Prostate gland (tissue), 2 donors: ENCODE measurements around the gene SEC63. TPM values are rescaled to one million over a fixed set of nuclear protein-coding genes. Genes with fewer than 3 reads are reported as not detected.

Experiments
- DNase-seq: peaks from one replicate; pipeline ENCODE4 v3.0.0-alpha.2; 2019; ENCODE audit warnings: low spot score
- H3K27ac ChIP-seq, 2 donors: fragments of 200-600 bp; sonication (generic); 2 replicates each; pipeline ENCODE4 v1.5.1; 2017 to 2019
- H3K27me3 ChIP-seq: fragments of 200-600 bp; sonication (generic); replicated peaks from 2 replicates; pipeline ENCODE4 v1.5.1; 2019; ENCODE audit not compliant: insufficient read depth
- H3K36me3 ChIP-seq, 2 donors: fragments of 200-600 bp; sonication (generic); 1 replicate in 1 of 2; 2 replicates in 1 of 2; pipeline versions ENCODE4 v1.5.1 to v1.8.1; 2017 to 2019
- H3K4me1 ChIP-seq: fragments of 200-600 bp; sonication (generic); replicated peaks from 2 replicates; pipeline ENCODE4 v1.5.1; 2019
- H3K4me3 ChIP-seq, 2 donors: fragments of 200-600 bp; sonication (generic); 2 replicates each; pipeline ENCODE4 v1.5.1; 2017 to 2019
- H3K9me3 ChIP-seq: fragments of 200-600 bp; sonication (generic); 2 replicates; pipeline ENCODE4 v1.5.1; 2017
- CTCF ChIP-seq, 4 experiments: fragments of 200-600 bp in 2 of 4; fragments of 450-650 bp in 2 of 4; sonication (generic) in 2 of 4; IDR thresholded peaks; 1 replicate in 3 of 4; 2 replicates in 1 of 4; pipeline ENCODE4 v1.5.1; 2016 to 2019; ENCODE audit warnings: antibody characterized with exemption in 4 of 4, mild to moderate bottlenecking in 2 of 4, moderate library complexity in 2 of 4
- POLR2A ChIP-seq: fragments of 450-650 bp; IDR thresholded peaks from one replicate; pipeline ENCODE4 v1.6.1; 2016; ENCODE audit warnings: antibody characterized with exemption, mild to moderate bottlenecking
- POLR2AphosphoS5 ChIP-seq: sonication (generic); formaldehyde crosslinking; IDR thresholded peaks from one replicate; pipeline ENCODE4 v1.6.1; 2017; ENCODE audit warnings: antibody characterized with exemption
- WGBS: methylation state at CpG from one replicate; pipeline ENCODE4 v1.1.5; 2018; 5-methylcytosine and 5-hydroxymethylcytosine counted together
- intact Hi-C: fragments of 100-400 bp; cut with DNase I; formaldehyde crosslinking; loops from one replicate; pipeline ENCODE4 v1.14.2; 2022
- total RNA-seq, 2 donors: library from RNA; depleted of rRNA; stranded (reverse); fragments of >200 nt; gene quantifications; one replicate each; pipeline ENCODE4 v1.1.0, GENCODE V29; 2016

The SEC63 gene
- total RNA-seq, 2 donors from 2014 or later = 28.6 to 35.2 TPM

GRCh38 chr6:107868867-107869611 is 89.0 kb downstream of the SEC63 start:
- Histone ChIP-seq H3K9me3 (no peaks in the 10 kb centered on the region), H3K27ac (no peak overlapping the region), H3K4me1 (no peaks in the 10 kb centered on the region), H3K27me3 (no peaks in the 10 kb centered on the region), H3K36me3 (no peaks in the 10 kb centered on the region), H3K4me3 (no peak overlapping the region)
- TF ChIP-seq POLR2A (no peak), POLR2AphosphoS5 (no peak), CTCF (IDR thresholded peaks at IDR 0.05) (no peak)
- intact Hi-C loops = no loop called here
- 52% methylated on average over 3 of the region's 3 CpGs for WGBS
- no peak for DNase-seq

GRCh38 chr6:107867302-107867615 is 90.7 kb downstream of the SEC63 start:
- WGBS = 22% methylated on average over 4 of the region's 4 CpGs
- TF ChIP-seq POLR2A (no peak), POLR2AphosphoS5 (no peak), CTCF (IDR thresholded peaks at IDR 0.05) (no peak)
- H3K9me3 ChIP-seq = no peaks in the 10 kb centered on the region
- no peaks in the 10 kb centered on the region for H3K36me3 ChIP-seq
- no peak overlapping the region for H3K27ac ChIP-seq
- intact Hi-C loops = no loop called here
- H3K27me3 ChIP-seq = no peaks in the 10 kb centered on the region
- H3K4me3 ChIP-seq = no peak overlapping the region
- no peak for DNase-seq
- H3K4me1 ChIP-seq = no peaks in the 10 kb centered on the region

- WGBS = 47% methylated on average over 11 of the region's 11 CpGs
- H3K36me3 ChIP-seq = no peaks in the 10 kb centered on the region
- intact Hi-C loops = no loop called here
- no peak overlapping the region for H3K4me3 ChIP-seq
- DNase-seq = no peak
- H3K27me3 ChIP-seq = no peaks in the 10 kb centered on the region
- no peaks in the 10 kb centered on the region for H3K9me3 ChIP-seq
- H3K4me1 ChIP-seq = no peaks in the 10 kb centered on the region
- H3K27ac ChIP-seq = no peak overlapping the region
- TF ChIP-seq POLR2A (no peak), POLR2AphosphoS5 (no peak), CTCF (IDR thresholded peaks at IDR 0.05) (peak in 1 of 4 experiments; percentile 28)
These were observed 91.3 kb downstream of the SEC63 start for GRCh38 chr6:107866606-107867301.

- no peak overlapping the region for H3K27ac ChIP-seq
- no peak overlapping the region for H3K4me3 ChIP-seq
- intact Hi-C loops = no loop called here
- H3K9me3 ChIP-seq = no peaks in the 10 kb centered on the region
- TF ChIP-seq CTCF (IDR thresholded peaks at IDR 0.05) (no peak), POLR2A (no peak), POLR2AphosphoS5 (no peak)
- H3K4me1 ChIP-seq = no peaks in the 10 kb centered on the region
- H3K27me3 ChIP-seq = no peaks in the 10 kb centered on the region
- 68% methylated on average over 5 of the region's 5 CpGs for WGBS
- no peak for DNase-seq
- H3K36me3 ChIP-seq = no peaks in the 10 kb centered on the region
These were observed 93.5 kb downstream of the SEC63 start for GRCh38 chr6:107864226-107865127.
